Measurements from ENCODE around the gene FOXD2. TPM values are rescaled to one million over a fixed set of nuclear protein-coding genes. Genes with fewer than 3 reads are reported as not detected.

The FOXD2 gene
- polyA plus RNA-seq, 2 donors: 0.01 TPM; not detected in 1

DNA sequence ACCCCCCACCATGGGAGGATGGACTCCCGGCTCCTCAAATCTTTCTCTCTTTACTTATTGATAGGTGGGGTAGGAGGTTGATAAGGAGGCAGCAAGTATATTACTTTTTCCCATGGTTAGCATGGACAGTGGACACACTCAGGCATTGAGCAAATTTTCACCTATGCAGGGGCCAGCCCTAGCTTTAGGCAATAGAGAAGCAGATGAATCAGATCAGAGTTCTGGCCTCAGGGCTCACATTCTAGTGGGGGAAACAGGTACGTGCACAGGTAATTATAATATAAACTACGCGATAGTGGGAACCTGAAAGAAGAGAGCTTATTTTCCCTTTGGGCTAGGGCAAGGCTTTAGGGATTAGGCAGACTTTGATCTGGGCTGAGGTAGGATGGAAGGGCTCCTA is 35.3 kb upstream of the FOXD2 start:
- Histone ChIP-seq H3K4me1 (ENCODE audit: control insufficient read depth in 2 of 2, insufficient read depth in 2 of 2, low read length in 1 of 2) (peaks cover 0 to 2% of the 10 kb centered on the region in 2 donors), H3K9me3 (ENCODE audit: control insufficient read depth in 2 of 2, insufficient read depth in 1 of 2, low read depth in 1 of 2, low read length in 1 of 2) (peaks cover 0 to 3% of the 10 kb centered on the region in 2 donors), H3K27me3 (ENCODE audit: control insufficient read depth in 1 of 2, insufficient read depth in 2 of 2, low read length in 2 of 2) (no peaks in the 10 kb centered on the region), H3K4me3 (ENCODE audit: low read depth in 1 of 2, low read length in 2 of 2) (no peak overlapping the region), H3K27ac (ENCODE audit: low read depth in 2 of 2, low read length in 1 of 2) (no peak overlapping the region), H3K36me3 (ENCODE audit: control insufficient read depth in 2 of 2, insufficient read depth in 2 of 2, low read length in 1 of 2) (no peaks in the 10 kb centered on the region)
- 72 to 76% methylated on average over 4 of the region's 4 CpGs for WGBS, 2 donors

DNA sequence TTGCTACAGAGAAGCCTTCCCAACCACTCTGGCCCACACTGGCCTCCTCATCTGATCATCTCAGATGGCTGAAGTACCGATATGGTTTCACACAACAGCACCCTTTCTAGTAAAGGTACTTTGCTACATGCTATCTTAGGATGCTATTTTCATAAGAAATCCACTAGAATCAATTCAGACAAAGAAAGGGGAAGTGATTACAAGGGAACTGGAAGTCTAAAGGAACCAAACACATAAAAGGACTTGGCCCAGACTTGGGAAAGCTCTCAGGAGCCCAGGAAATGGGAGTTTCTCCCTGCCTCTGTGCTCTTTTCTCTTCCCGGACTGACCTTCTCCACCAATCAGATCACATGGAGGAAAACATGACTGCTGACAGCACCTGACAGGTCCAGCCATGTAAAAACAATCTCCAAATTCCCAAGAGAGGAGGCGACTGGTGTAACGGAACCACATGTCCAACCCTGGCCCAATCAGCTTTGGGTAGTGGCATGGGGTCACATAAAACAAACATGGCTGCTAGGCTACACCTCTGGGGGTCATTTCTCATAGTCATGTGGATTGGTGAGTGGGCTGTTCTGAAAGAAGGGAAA is 34.4 kb upstream of the FOXD2 start:
- Histone ChIP-seq H3K27ac (ENCODE audit: low read depth in 2 of 2, low read length in 1 of 2) (no peak overlapping the region), H3K27me3 (ENCODE audit: control insufficient read depth in 1 of 2, insufficient read depth in 2 of 2, low read length in 2 of 2) (no peaks in the 10 kb centered on the region)
- whole genome bisulfite sequencing, 2 donors: 82 to 90% methylated on average over 4 of the region's 4 CpGs

DNA sequence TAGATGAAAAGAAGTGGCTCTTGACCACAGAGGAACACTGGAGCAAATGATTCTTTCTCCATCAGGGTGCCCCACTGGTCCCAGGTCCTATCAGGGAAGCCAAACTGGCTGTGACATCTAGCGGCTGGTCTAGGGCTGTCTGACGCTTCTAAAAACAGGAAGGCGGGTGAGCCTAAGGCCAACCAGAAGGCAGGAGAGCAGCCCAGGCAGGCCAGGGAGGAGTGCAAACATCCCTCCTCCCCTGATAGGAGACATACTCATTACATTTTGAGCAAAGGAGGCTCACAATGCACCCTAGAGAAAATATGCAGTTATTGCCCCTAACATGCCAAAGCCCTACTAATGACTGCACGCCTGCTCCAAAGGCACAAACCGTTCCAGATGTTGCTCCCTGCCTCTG is 32.1 kb upstream of the FOXD2 start:
- Histone ChIP-seq H3K4me3 (ENCODE audit: low read depth in 1 of 2, low read length in 2 of 2) (no peak overlapping the region), H3K9me3 (ENCODE audit: control insufficient read depth in 2 of 2, insufficient read depth in 1 of 2, low read depth in 1 of 2, low read length in 1 of 2) (peaks cover 0 to 3% of the 10 kb centered on the region in 2 donors), H3K4me1 (ENCODE audit: control insufficient read depth in 2 of 2, insufficient read depth in 2 of 2, low read length in 1 of 2) (peaks cover 0 to 2% of the 10 kb centered on the region in 2 donors), H3K36me3 (ENCODE audit: control insufficient read depth in 2 of 2, insufficient read depth in 2 of 2, low read length in 1 of 2) (no peaks in the 10 kb centered on the region), H3K27me3 (ENCODE audit: control insufficient read depth in 1 of 2, insufficient read depth in 2 of 2, low read length in 2 of 2) (no peaks in the 10 kb centered on the region), H3K27ac (ENCODE audit: low read depth in 2 of 2, low read length in 1 of 2) (no peak overlapping the region)
- WGBS, 2 donors: 79 to 82% methylated on average over 5 of the region's 5 CpGs

More for the DNA sequence above, 34.4 kb upstream of the FOXD2 start:
- Histone ChIP-seq H3K4me3 (ENCODE audit: low read depth in 1 of 2, low read length in 2 of 2) (no peak overlapping the region), H3K9me3 (ENCODE audit: control insufficient read depth in 2 of 2, insufficient read depth in 1 of 2, low read depth in 1 of 2, low read length in 1 of 2) (peaks cover 0 to 3% of the 10 kb centered on the region in 2 donors), H3K4me1 (ENCODE audit: control insufficient read depth in 2 of 2, insufficient read depth in 2 of 2, low read length in 1 of 2) (peaks cover 0 to 2% of the 10 kb centered on the region in 2 donors), H3K36me3 (ENCODE audit: control insufficient read depth in 2 of 2, insufficient read depth in 2 of 2, low read length in 1 of 2) (no peaks in the 10 kb centered on the region)

DNA sequence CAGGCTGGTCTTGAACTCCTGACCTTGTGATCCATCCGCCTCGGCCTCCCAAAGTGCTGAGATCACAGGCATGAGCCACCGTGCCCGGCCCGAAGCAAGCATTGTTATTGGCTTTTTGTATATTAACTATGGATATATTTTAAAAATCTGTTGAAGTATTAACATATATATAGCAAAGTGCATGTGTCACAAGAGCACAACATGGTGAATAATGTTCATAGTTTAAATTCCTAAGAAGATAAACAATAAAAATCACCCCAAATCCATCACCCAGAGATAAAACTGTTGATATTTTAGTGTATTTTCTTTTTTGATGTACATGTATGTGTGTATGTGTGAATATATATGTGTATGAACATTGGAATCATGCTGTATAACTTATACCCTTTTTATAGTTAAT is 30.9 kb upstream of the FOXD2 start:
- no peaks in the 10 kb centered on the region for H3K36me3 ChIP-seq (ENCODE audit: control insufficient read depth in 2 of 2, insufficient read depth in 2 of 2, low read length in 1 of 2)
- no peak overlapping the region for H3K27ac ChIP-seq (ENCODE audit: low read depth in 2 of 2, low read length in 1 of 2)
- H3K27me3 ChIP-seq (ENCODE audit: control insufficient read depth in 1 of 2, insufficient read depth in 2 of 2, low read length in 2 of 2): no peaks in the 10 kb centered on the region
- no peak overlapping the region for H3K4me3 ChIP-seq (ENCODE audit: low read depth in 1 of 2, low read length in 2 of 2)
- H3K4me1 ChIP-seq (ENCODE audit: control insufficient read depth in 2 of 2, insufficient read depth in 2 of 2, low read length in 1 of 2): peaks cover 0 to 2% of the 10 kb centered on the region in 2 donors
- 91 to 96% methylated on average over 5 of the region's 5 CpGs for WGBS, 2 donors
- peaks cover 0 to 3% of the 10 kb centered on the region in 2 donors for H3K9me3 ChIP-seq (ENCODE audit: control insufficient read depth in 2 of 2, insufficient read depth in 1 of 2, low read depth in 1 of 2, low read length in 1 of 2)

DNA sequence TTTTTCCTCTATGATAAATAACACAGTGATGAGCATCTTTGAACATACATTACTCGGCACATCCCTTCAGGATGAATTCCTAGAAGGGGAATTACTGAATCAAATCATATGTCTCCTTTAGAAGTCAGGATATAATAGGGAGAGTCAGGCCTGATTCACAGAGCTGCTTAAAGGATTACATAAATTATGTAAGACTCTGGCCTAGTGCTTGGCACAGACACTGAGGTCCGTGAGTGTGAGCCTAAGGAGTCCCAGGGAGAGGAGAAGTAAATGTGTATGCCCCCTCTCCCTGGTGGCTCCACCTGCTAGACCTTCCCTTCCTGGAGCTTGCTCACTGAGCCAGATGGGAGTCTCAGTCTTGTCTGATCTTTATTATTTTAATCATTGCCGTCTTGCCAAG is 30.4 kb upstream of the FOXD2 start:
- WGBS, 2 donors: 67 to 77% methylated on average over 3 of the region's 3 CpGs
- Histone ChIP-seq H3K4me1 (ENCODE audit: control insufficient read depth in 2 of 2, insufficient read depth in 2 of 2, low read length in 1 of 2) (peaks cover 0 to 2% of the 10 kb centered on the region in 2 donors), H3K36me3 (ENCODE audit: control insufficient read depth in 2 of 2, insufficient read depth in 2 of 2, low read length in 1 of 2) (no peaks in the 10 kb centered on the region), H3K27me3 (ENCODE audit: control insufficient read depth in 1 of 2, insufficient read depth in 2 of 2, low read length in 2 of 2) (no peaks in the 10 kb centered on the region), H3K27ac (ENCODE audit: low read depth in 2 of 2, low read length in 1 of 2) (no peak overlapping the region), H3K9me3 (ENCODE audit: control insufficient read depth in 2 of 2, insufficient read depth in 1 of 2, low read depth in 1 of 2, low read length in 1 of 2) (peaks cover 0 to 3% of the 10 kb centered on the region in 2 donors), H3K4me3 (ENCODE audit: low read depth in 1 of 2, low read length in 2 of 2) (no peak overlapping the region)

DNA sequence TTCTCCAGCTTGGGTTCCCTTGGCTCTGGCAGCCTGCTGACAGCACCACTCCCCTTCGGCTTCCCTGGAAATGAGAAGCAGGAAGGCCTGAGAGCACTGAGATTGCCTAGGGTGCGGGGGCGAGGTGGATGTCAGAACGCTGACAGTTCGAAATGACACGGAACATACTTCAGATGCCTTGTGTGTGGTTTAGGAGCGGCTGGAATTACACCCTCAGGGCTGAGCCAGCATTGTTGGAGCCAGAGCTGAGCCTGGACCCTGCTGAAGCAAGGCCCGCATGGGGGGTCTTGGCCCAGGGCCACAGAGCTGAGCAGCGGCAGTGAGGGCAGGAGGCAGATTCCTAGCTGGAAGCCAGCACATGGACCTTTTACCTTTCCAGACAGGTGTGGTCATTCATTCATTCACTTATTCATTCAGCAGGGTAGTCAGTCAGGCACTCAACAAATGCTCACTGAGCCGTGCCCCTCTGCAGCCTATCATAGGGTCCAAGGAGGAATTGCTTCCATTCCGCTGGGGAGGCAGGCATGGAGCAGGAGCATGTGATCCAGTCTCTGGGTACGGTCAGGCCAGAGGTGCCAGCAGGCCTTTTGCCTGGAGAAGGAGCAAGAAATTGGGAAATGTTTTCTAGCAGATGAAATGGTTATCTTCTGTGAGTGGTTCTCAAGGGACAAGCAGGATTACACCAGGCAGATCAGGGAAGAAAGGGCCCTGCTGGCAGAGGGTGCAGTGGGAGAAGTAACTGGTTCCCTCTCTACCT is 28.4 kb upstream of the FOXD2 start:
- Histone ChIP-seq H3K27me3 (ENCODE audit: control insufficient read depth in 1 of 2, insufficient read depth in 2 of 2, low read length in 2 of 2) (no peaks in the 10 kb centered on the region), H3K36me3 (ENCODE audit: control insufficient read depth in 2 of 2, insufficient read depth in 2 of 2, low read length in 1 of 2) (no peaks in the 10 kb centered on the region), H3K27ac (ENCODE audit: low read depth in 2 of 2, low read length in 1 of 2) (no peak overlapping the region), H3K4me1 (ENCODE audit: control insufficient read depth in 2 of 2, insufficient read depth in 2 of 2, low read length in 1 of 2) (peaks cover 0 to 2% of the 10 kb centered on the region in 2 donors), H3K9me3 (ENCODE audit: control insufficient read depth in 2 of 2, insufficient read depth in 1 of 2, low read depth in 1 of 2, low read length in 1 of 2) (peaks cover 0 to 3% of the 10 kb centered on the region in 2 donors), H3K4me3 (ENCODE audit: low read depth in 1 of 2, low read length in 2 of 2) (no peak overlapping the region)
- WGBS, 2 donors: 62 to 66% methylated on average over 12 of the region's 12 CpGs

DNA sequence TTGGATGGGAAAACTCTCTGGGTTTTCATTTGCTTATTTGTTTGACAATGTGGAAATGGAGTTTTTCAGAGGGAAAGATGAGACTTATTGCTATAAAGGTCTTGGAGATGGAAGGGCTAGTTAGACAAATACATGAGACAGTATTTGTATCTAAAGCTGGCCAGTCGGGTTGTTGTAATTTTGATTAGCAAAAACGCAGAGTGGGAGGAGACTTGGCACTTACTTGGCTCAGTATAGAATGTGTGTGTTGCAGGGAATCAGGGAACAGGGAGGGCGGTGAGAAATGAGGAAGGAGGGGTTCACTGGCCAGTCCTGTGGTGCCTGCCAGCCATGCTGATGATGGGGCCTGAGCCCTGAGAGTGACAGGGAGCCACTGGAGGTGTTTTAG is 27.8 kb upstream of the FOXD2 start:
- Histone ChIP-seq H3K36me3 (ENCODE audit: control insufficient read depth in 2 of 2, insufficient read depth in 2 of 2, low read length in 1 of 2) (no peaks in the 10 kb centered on the region), H3K27ac (ENCODE audit: low read depth in 2 of 2, low read length in 1 of 2) (no peak overlapping the region), H3K4me3 (ENCODE audit: low read depth in 1 of 2, low read length in 2 of 2) (no peak overlapping the region), H3K9me3 (ENCODE audit: control insufficient read depth in 2 of 2, insufficient read depth in 1 of 2, low read depth in 1 of 2, low read length in 1 of 2) (peaks cover 0 to 2% of the 10 kb centered on the region in 2 donors), H3K4me1 (ENCODE audit: control insufficient read depth in 2 of 2, insufficient read depth in 2 of 2, low read length in 1 of 2) (peaks cover 0 to 2% of the 10 kb centered on the region in 2 donors), H3K27me3 (ENCODE audit: control insufficient read depth in 1 of 2, insufficient read depth in 2 of 2, low read length in 2 of 2) (no peaks in the 10 kb centered on the region)
- 54 to 60% methylated on average over 3 of the region's 3 CpGs for WGBS, 2 donors

DNA sequence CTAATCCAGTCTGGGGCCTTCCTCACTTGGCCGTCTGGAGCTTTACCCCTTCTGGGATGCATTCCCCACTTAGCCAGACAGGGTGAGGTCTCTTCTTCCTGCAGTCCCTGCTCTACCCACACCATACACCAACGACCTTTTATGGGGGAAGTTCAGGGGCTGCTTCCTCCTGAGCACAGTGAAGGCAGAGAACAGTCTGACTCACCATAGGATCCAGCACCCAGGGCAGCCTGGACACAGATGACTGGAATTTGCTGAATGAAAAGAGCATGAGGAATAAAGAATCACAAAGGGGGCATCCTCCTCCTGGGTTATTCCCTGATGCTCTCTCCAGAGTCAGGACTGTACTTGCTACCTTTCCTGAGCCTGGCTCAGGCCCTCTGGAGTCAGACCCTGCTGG is 26.4 kb upstream of the FOXD2 start:
- 51 to 57% methylated on average over 2 of the region's 2 CpGs for WGBS, 2 donors

DNA sequence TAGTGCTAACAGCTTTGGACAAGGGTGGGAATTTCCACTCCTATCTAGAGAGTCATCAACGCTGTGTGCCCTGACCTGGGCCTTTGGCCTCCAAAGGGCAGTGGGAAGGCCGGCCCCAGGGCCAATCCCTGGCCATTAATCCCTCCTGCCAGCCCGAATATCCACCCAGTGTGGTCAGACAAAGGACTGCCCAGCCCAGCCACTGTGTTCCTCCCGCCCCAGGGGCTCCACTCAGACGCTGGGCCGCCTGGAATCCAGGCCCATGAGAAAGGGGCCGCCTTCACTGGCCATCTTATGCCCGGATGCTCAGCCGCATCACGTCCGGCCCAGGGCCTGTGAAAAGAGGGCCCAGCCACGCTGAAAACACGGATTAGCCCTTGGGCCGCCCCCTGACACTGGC is 25.4 kb upstream of the FOXD2 start:
- Histone ChIP-seq H3K27ac (ENCODE audit: low read depth in 2 of 2, low read length in 1 of 2) (no peak overlapping the region), H3K36me3 (ENCODE audit: control insufficient read depth in 2 of 2, insufficient read depth in 2 of 2, low read length in 1 of 2) (no peaks in the 10 kb centered on the region), H3K27me3 (ENCODE audit: control insufficient read depth in 1 of 2, insufficient read depth in 2 of 2, low read length in 2 of 2) (peaks cover 6 to 10% of the 10 kb centered on the region in 2 donors), H3K4me1 (ENCODE audit: control insufficient read depth in 2 of 2, insufficient read depth in 2 of 2, low read length in 1 of 2) (peaks cover 4 to 6% of the 10 kb centered on the region in 2 donors), H3K4me3 (ENCODE audit: low read depth in 1 of 2, low read length in 2 of 2) (no peak overlapping the region), H3K9me3 (ENCODE audit: control insufficient read depth in 2 of 2, insufficient read depth in 1 of 2, low read depth in 1 of 2, low read length in 1 of 2) (peaks cover 0 to 1% of the 10 kb centered on the region in 2 donors)
- 85 to 92% methylated on average over 14 of the region's 14 CpGs for WGBS, 2 donors

More for the DNA sequence above, 26.4 kb upstream of the FOXD2 start:
- Histone ChIP-seq H3K27ac (ENCODE audit: low read depth in 2 of 2, low read length in 1 of 2) (no peak overlapping the region), H3K4me3 (ENCODE audit: low read depth in 1 of 2, low read length in 2 of 2) (no peak overlapping the region), H3K4me1 (ENCODE audit: control insufficient read depth in 2 of 2, insufficient read depth in 2 of 2, low read length in 1 of 2) (no peaks in the 10 kb centered on the region), H3K9me3 (ENCODE audit: control insufficient read depth in 2 of 2, insufficient read depth in 1 of 2, low read depth in 1 of 2, low read length in 1 of 2) (peaks cover 0 to under 1% of the 10 kb centered on the region in 2 donors), H3K36me3 (ENCODE audit: control insufficient read depth in 2 of 2, insufficient read depth in 2 of 2, low read length in 1 of 2) (no peaks in the 10 kb centered on the region), H3K27me3 (ENCODE audit: control insufficient read depth in 1 of 2, insufficient read depth in 2 of 2, low read length in 2 of 2) (peaks cover 0 to under 1% of the 10 kb centered on the region in 2 donors)
